Measurements from ENCODE around the gene GFRA1.

DNA sequence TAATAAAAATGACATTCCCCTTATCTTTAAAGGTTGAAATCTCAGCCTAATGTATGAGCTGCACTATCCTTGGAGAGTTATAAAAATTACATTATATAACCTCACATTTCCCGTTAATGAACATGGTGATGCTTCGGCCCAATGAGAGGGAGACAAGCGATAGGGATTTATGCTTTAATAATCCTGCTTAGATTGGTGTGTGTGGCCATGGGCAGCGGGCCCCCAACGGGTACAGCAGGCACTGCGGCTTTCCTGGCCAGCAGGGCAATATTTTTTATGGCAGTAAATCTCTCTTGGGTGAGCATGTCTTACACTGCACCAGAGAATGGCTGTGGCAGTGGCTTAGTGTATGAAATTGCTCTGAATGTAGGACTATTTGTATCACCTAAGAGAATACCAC lies 246.3 kb downstream of the GFRA1 start:
- TF ChIP-seq, protein P1, sequence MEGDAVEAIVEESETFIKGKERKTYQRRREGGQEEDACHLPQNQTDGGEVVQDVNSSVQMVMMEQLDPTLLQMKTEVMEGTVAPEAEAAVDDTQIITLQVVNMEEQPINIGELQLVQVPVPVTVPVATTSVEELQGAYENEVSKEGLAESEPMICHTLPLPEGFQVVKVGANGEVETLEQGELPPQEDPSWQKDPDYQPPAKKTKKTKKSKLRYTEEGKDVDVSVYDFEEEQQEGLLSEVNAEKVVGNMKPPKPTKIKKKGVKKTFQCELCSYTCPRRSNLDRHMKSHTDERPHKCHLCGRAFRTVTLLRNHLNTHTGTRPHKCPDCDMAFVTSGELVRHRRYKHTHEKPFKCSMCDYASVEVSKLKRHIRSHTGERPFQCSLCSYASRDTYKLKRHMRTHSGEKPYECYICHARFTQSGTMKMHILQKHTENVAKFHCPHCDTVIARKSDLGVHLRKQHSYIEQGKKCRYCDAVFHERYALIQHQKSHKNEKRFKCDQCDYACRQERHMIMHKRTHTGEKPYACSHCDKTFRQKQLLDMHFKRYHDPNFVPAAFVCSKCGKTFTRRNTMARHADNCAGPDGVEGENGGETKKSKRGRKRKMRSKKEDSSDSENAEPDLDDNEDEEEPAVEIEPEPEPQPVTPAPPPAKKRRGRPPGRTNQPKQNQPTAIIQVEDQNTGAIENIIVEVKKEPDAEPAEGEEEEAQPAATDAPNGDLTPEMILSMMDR (optimal IDR thresholded peaks at IDR 0.05 in 1 of 3, IDR thresholded peaks at IDR 0.05 in 1 of 3, conservative IDR thresholded peaks at IDR 0.05 in 1 of 3; ENCODE audit: extremely low read depth in 1 of 3, insufficient read depth in 2 of 3, low read length in 3 of 3), result no peak
- no peak for TF ChIP-seq EZH2 (IDR thresholded peaks at IDR 0.05; ENCODE audit: low read length)
